ENCODE data around the gene FRRS1L.
"Not testable (repeated sequence)": the region's sequence is repeated elsewhere in the genome, so short reads cannot be mapped to it uniquely, and the experiment has no call there.

Gene FRRS1L

GRCh38 chr9:109134167-109134578 lies 32.9 kb downstream of the FRRS1L start:
- no peak for TF ChIP-seq CTCF (IDR thresholded peaks at IDR 0.05; ENCODE audit: low read depth, low read length)
- no peak overlapping the region for H3K4me3 ChIP-seq (ENCODE audit: low read depth, low read length)

DNA sequence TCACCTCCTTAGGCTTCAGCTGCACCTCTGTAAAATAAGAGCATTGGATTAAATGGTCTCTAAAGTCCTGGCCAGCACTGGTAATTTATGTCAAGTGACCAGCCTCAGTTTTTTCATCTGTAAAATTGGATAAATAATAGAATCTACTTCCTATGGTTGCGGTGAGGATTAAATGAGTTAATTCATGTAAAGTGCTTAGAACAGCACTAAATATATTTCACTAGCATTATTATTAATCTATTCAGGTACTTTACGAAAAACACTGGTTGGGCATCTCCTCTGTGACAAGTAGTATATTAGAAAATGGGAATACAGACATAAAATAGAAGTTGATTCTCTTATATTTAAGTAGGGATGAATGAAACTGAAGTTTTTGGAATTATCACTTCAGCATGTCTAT lies 33.5 kb downstream of the FRRS1L start:
- no peak overlapping the region for H3K4me3 ChIP-seq (ENCODE audit: low read depth, low read length)
- TF ChIP-seq CTCF (IDR thresholded peaks at IDR 0.05; ENCODE audit: low read depth, low read length): no peak

DNA sequence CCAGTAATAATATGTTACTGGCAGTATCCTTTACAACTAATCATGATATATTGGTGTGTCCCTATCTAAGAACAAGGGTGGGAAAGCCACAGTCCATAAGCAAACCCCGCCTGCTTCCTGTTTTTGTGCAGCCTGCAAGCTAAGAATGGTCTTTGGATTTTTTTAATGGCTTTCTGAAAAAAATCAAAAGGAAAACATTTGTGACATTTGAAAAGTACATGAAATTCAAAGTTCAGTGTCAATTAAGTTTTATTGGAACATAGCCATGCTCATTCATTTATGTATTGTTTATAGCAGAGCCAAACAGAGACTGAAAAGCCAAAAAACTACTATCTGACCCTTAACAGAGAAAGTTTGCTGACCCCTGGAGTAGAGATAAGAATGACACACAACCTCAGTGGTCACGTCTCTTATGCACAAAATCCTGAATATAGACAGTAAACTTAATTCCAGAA lies 34.5 kb downstream of the FRRS1L start:
- no peak for TF ChIP-seq CTCF (IDR thresholded peaks at IDR 0.05; ENCODE audit: low read depth, low read length)
- H3K4me3 ChIP-seq (ENCODE audit: low read depth, low read length): no peak overlapping the region

GRCh38 chr9:109129470-109130197 lies 37.4 kb downstream of the FRRS1L start:
- TF ChIP-seq CTCF (IDR thresholded peaks at IDR 0.05; ENCODE audit: low read depth, low read length): no peak
- H3K4me3 ChIP-seq (ENCODE audit: low read depth, low read length): no peak overlapping the region

DNA sequence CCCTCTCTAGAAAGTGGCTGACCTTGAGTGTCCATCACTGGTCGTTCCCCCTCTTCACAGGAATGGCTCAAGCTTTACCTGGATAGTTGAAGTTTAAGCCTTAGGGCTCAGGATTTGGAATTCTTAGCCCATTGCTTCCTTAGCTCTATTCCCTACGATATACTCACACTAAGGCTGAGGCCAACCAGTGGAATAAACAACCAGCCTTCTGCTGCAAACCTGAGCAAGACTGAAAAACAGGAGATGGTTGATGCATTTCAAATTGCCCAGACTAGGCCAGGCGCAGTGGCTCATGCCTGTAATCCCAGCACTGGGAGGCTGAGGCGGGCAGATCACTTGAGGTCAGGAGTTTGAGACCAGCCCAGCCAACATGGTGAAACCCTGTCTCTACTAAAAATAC lies 40.4 kb downstream of the FRRS1L start:
- not testable (repeated sequence) for H3K4me3 ChIP-seq (ENCODE audit: low read depth, low read length)

- no peak for TF ChIP-seq CTCF (IDR thresholded peaks at IDR 0.05; ENCODE audit: low read depth, low read length)
- no peak overlapping the region for H3K4me3 ChIP-seq (ENCODE audit: low read depth, low read length)
Observed at GRCh38 chr9:109124121-109124520, 42.9 kb downstream of the FRRS1L start.

GRCh38 chr9:109122726-109123621 lies 44.1 kb downstream of the FRRS1L start:
- no peak for TF ChIP-seq CTCF (IDR thresholded peaks at IDR 0.05; ENCODE audit: low read depth, low read length)
- H3K4me3 ChIP-seq (ENCODE audit: low read depth, low read length): no peak overlapping the region
